ENCODE results near the gene GNA12.

Gene GNA12

DNA sequence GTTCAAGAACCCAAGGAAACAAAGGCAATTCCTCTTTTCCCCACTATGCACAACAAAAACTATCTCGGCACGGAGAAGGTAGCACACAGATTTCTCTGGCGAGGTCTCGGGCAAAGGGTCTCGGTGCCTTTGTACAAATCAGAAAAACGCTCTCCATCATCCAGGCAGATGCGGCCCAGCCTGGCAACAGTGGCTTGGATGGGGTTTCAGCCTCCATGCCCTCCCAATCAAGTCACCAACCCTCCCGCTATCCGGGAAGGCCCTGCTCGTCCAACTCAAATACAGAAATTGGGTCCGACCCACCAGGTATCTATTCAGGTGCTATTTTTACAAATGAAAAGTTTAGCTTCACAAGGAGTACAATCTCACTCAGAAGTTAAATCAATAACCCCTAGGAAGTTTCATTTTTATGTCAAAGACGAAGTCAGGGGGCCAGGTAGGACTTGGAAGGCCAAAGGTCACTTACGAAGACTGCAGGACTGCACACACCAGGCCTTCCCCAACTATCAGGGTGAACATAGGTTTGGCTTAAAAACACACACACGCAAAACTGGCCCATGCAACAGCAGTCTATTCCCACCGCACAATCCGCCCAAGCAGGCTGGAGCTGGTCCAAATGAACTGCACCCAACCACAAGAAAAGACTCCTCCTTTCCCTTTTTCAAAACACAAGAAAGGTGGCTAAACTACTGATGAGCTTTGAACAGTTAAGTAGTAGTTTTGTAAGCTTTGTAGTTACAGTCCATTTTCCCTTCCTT, 43.0 kb downstream of the GNA12 start:
- DNase-seq: no peak

DNA sequence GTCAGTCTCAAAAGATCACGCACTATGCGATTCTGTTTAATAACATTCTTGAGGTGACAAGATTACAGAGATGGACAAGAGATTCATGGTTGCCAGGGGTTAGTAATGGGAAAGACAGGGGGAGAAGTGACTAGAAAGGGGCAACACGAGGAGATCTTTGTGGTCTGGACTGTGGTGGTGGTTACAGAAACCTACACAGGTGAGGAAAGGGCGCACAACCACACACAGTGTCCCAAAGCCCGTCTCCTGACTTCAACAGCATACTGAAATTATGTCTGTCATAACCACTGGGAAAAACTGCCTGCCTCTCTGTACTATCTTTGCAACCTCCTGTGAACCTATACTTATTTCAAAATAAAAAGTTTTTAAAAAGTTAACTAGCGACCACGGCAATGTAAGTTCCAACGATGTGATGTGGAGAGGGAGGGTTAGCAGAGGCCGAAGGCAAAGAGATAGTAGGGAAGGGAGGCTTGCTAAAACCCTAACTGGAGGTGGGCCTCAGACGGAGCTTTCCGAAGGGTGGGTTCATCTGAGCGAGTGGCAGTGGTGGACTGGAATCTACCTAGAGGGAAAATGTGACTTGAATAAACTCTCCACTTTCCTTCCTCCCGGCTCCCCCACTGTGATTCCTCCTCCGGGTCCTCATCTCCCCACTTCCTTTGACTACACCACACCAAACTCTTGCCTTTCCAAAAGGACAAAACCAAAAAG, 43.7 kb downstream of the GNA12 start:
- no peak for DNase-seq

DNA sequence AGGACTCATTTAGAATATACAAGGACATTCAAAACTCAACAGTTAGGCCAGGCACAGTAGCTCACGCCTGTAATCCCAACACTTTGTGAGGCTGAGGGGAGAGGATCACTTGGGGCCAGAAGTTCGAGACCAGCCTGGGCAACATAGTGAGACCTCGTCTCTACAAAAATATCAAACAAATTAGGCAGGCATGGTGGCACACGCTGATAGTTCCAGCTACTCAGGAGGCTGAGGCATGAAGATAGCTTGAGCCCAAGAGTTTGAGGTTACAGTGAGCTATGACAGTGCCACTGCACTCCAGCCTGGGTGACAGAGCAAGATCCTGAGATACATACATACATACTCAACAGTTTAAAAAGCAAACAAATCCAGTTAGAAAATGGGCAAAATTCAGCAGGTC, 44.9 kb downstream of the GNA12 start:
- DNase-seq: no peak

DNA sequence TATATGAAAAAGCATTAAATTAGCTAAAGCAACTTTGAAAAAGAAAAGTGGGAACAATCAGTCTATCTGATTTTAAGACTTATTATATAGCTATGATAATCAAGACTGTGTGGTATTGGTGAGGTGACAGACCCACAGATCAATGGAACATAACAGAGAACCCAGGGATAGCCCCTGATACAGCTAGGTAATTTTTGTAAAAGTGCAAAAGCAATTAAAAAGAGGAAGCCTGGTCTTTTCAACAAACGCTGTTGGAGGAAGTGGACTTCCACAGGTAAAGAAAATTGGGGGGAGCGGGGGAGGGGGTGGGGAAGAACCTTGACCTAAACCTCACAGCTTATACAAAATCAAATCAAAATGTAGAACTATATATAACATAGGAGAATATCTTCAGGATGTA, 45.4 kb downstream of the GNA12 start:
- no peak for DNase-seq

DNA sequence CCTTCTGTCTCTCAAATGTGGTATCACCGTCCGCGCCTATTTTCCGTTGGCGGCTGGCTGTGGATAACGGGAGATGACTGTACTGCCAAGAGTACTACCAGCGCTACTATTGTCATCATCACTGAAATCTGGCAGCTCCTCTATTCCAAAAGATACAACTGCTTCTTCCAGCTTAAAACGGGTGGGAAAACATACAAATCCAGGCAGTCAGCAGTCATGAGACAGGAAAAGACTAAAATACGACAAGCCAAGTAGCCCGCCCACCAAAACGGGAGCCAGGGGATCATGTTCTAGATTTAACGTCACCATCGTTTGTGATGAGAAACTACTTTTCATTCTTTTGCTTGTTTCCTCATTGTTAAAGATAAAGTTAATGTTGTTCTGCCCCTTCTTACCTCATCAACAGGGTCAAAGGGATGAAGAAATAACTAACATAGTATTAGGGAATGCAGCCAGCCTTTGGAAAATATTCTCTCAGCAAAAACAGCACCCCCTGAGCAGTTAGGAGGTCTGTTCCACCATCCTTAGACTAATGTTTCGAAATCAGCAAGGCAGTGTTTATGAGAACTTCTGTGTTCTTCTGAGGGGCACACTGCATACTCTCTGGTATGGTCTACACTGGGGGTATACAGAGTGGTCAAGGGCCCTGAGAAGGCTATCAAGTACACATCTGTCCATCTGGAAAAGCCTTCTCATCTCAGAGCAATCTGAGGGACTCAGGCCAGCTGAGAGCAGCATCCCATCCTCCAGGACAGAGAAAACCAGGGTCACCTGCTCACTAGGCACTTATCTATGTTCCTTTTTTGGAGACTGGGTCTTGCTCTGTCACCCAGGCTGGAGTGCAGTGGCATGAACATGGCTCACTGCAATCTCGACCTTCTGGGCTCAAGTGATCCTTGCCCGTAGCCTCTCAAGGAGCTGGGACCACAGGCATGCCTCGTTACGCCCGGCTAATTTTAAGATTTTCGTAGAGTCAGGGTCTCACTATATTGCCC, 47.5 kb downstream of the GNA12 start:
- DNase-seq: no peak

DNA sequence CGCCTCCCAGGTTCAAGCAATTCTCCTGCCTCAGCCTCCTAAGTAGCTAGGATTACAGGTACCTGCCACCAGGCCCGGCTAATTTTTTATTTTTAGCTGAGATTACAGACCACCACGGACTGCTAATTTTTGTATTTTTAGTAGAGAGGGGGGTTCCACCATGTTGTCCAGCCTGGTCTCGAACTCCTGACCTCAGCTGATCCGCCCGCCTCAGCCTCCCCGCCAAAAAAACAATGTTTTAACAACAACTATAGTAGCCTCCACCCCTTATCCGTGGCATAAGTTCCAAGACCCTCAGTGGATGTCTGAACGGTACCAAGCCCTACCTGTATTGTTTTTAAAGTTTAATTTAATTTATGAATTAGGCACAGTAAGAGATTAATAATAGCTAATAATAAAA, 48.2 kb downstream of the GNA12 start:
- DNase-seq: no peak

DNA sequence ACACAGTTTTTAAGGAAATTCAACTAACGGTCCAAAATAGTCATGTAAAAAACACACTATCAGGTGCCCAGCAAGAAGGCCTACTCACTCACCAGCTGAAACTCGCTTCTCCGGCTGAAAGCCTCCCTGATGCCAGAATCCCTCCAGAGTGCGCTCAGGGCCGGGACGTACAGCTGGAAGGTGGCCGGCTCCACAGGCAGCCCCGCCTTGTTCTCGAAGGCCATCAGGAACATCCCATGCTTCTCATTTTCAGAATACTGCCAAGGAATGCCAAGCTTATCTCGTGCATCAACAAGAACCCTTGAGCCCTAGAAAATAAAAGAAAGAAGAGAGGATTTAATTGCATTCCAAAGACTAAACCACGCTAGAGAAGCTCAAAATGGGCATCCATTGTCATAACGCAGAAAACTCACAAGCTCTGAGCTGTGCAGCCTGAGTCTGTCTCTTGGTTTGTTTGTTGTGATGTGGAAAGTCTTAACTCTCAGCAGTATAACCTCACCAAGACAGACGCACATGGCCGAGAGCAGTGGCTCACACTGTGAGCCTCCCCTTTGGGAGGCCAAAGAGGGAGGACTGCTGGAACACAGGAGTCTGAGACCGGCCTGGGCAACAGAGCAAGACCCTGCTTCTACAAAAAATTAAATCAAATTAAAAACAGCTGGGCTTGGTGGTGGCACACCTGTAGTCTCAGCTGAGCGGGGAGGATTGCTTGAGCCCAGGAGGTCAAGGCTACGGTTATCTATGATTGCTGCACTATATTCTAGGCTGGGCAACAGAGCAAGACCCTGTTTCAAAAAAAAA, 49.1 kb downstream of the GNA12 start:
- DNase-seq: no peak

- no peak for DNase-seq
Observed at GRCh38 chr7:2792856-2793487, 51.1 kb downstream of the GNA12 start.

- no peak for DNase-seq
Observed at GRCh38 chr7:2792235-2792634, 51.9 kb downstream of the GNA12 start.

DNA sequence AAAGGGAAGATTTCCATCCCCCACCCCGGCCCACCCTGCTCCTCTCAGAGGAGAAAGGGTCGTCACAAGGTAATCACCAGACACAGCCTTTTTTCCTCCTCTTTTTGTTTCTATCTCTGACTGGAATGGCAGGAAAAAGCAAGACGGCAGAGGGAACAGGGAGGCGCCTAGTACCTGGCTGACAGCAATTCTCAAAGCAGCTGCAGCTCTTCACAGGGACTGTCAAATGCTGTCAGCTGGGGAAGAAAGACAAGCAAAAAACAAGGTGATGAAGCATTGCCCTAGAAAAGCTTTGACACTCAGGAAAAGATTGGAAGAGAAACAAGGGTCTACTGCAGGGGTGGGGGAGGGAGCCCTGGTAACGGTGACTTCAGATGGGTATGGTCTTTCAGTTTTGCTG, 52.7 kb downstream of the GNA12 start:
- no peak for DNase-seq

DNA sequence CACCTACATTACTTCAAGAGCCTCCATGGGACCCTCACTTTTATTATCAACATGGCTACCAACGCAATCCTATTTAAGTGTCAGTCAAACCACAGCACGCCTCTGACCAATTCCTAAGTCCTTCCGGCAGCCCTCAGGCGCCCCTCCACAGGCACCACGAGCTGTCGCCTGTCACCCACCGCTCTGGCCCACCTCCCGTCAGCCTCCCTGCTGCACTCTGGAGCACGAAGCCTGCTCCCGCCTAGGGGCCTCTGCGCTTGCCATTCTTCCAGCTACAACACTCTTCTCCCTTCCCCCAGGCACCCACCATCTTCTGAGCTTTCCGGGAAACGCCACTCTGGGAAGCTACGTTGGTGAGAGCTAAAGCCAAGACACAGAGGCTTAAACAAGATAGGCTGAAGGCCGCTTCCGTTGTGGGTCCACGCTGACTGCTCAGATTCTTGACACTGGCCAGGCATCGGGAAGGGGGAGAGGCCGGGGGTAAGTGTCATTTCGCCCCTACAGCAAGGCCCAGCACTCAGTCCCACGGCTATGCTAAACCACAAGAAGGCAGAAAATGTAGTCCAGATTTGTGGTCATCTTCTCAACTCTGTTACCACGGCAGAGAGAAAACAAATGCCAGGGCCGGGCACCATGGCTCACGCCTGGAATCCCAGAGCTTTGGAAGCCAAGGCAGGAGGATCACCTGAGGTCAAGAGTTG, 56.7 kb downstream of the GNA12 start:
- DNase-seq: no peak

DNA sequence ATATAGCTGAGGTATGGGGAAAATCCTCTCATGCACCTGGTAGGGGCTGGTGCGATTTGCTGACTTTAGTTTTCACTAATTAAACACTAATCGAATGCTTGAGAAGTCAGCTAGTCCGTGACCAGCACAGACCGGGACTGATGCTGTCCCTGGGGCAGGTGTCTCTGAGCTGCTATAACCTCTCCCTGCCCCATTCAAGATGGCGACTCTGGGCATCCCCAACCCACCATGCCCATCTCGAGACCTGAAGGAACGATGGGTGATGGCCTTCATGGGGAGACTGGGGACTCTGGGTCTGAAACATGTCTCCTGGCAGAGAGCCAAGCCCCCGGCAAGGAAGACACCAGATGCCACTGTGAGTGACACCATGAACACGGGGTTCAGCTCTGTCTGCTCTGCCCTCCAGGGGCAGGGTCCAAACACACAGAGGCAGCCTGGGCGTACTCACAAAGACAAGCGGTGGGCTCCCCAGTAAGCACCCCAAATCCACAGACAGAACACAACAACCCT, 57.4 kb downstream of the GNA12 start:
- no peak for DNase-seq

DNA sequence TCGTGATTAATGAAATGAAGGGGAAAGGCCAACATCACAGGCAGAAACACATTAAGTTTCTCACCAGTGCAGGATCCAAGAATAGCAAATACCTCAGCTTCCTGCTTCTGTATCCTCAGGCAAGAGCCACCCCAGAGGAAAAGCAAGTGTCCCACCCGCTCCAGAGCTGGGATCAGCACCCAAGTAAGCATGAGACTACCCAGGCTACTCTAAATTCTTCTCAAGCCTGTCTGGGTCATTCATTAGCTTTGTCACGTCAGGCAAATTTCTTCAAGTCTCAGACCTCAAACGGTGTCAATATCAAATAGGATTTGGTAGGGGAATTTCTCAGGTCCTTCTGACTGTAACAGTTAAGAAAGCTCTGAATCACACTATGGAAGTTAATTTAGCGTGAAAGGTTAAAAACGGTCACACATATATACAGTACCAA, 59.0 kb downstream of the GNA12 start:
- no peak for DNase-seq

DNA sequence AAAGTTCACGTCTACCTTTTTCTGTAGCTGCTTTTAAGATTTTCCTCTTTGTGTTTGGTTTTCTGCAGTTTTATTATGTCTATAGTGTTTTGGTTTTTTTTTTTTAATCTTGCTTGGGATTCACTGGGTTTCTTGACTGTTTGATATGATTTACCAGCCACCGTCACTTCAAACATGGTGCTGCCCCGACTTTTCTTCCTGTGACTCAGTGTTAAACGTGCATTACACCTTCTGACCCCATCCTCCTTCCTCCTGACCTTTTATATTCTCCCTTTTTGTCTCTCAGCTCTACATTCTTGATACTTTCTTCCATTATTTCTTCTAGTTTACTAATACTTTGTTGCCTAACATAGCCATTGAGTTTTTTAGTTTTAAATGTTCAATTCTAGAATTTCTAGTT, 61.5 kb downstream of the GNA12 start:
- no peak for DNase-seq

- DNase-seq: no peak
Observed at GRCh38 chr7:2782121-2782520, 62.0 kb downstream of the GNA12 start.

GRCh38 chr7:2781636-2782035, 62.5 kb downstream of the GNA12 start:
- no peak for DNase-seq

- DNase-seq: no peak
Observed at GRCh38 chr7:2779051-2779450, 65.1 kb downstream of the GNA12 start.

GRCh38 chr7:2777898-2778535, 66.1 kb downstream of the GNA12 start:
- DNase-seq: no peak

- no peak for DNase-seq
Observed at GRCh38 chr7:2776401-2776800, 67.7 kb downstream of the GNA12 start.

DNA sequence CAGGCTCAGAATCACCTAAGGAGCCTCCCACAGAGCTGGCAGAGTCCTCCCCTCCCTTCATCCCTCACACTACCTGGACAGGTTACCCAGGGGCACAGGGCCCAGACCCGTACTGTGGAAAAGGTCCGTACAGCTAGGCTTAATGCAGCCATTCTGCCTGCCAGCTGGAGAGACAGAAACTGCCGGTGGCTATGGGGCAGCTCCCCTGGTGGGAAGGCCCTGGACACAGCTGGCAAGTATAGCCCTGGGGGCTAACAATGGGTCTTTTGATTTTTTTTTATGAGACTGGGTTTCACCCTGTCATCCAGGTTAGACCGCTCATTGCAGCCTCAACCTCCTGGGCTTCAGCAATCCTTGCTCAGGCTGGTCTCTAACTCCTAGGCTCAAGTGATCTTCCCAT, 68.3 kb downstream of the GNA12 start:
- DNase-seq: no peak

DNA sequence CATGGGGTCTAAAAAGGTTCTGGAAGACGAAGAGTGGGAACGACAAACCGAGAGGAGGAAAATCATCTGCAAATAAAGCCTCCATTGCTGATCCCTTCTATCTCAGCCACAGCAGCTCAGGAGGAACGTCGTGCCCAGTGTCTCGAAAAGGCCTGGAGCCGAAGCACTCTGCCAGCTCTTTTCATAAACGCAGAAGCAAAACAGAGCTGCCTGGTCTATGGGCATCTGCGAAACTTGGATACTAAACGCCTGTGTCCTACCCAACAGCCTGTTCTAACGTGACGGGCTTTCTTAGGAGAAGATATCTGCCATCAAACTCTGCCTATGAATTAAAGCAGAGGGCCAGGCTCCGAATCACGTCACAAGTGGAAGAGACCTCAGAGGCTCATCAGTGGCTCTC, 68.7 kb downstream of the GNA12 start:
- DNase-seq: no peak

All from bone marrow (tissue), 2 donors.